ENCODE data around the gene PARD6G. TPM values are rescaled to one million over a fixed set of nuclear protein-coding genes. Genes with fewer than 3 reads are reported as not detected.

Gene PARD6G
- total RNA-seq, 4 donors from 2014 or later, result 24.3 to 37.8 (median 33.1) TPM

DNA sequence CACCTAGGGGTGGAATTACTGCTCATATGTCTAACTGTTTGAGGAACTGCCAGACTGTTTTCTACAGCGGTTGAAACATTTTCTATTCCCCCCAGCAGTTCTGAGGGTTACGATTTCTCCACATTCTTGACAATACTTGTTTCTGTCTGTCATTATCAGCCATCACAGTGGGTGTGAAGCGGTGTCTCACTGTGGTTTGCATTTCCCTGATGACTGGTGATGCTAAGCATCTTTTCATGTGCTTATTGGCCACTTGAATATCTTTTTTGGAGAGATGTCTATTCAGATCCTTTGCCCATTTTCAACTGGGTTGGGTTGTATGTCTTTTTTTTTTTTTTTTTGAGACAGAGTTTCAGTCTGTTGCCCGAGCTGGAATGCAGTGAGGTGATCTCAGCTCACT is 75.3 kb downstream of the PARD6G start:
- H3K4me3 ChIP-seq, result no peak overlapping the region
- peaks cover 0 to 10% (median 0%) of the 10 kb centered on the region in 3 donors for H3K36me3 ChIP-seq
- H3K27me3 ChIP-seq, result no peaks in the 10 kb centered on the region
- H3K27ac ChIP-seq, result no peak overlapping the region
- WGBS, 2 donors, result 76 to 79% methylated on average over 4 of the region's 4 CpGs
- H3K4me1 ChIP-seq, result peaks cover 0 to 35% (median 4%) of the 10 kb centered on the region in 3 donors
- intact Hi-C loops (cut with DNase I), result no loop called here
- no peaks in the 10 kb centered on the region for H3K9me3 ChIP-seq
- TF ChIP-seq, protein P1, sequence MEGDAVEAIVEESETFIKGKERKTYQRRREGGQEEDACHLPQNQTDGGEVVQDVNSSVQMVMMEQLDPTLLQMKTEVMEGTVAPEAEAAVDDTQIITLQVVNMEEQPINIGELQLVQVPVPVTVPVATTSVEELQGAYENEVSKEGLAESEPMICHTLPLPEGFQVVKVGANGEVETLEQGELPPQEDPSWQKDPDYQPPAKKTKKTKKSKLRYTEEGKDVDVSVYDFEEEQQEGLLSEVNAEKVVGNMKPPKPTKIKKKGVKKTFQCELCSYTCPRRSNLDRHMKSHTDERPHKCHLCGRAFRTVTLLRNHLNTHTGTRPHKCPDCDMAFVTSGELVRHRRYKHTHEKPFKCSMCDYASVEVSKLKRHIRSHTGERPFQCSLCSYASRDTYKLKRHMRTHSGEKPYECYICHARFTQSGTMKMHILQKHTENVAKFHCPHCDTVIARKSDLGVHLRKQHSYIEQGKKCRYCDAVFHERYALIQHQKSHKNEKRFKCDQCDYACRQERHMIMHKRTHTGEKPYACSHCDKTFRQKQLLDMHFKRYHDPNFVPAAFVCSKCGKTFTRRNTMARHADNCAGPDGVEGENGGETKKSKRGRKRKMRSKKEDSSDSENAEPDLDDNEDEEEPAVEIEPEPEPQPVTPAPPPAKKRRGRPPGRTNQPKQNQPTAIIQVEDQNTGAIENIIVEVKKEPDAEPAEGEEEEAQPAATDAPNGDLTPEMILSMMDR (IDR thresholded peaks at IDR 0.05), result no peak
- DNase-seq, result no peak

- Histone ChIP-seq H3K4me1 (peaks cover 0 to 27% (median 0%) of the 10 kb centered on the region in 3 donors), H3K9me3 (no peaks in the 10 kb centered on the region), H3K36me3 (peaks cover 0 to 10% (median 0%) of the 10 kb centered on the region in 3 donors), H3K27me3 (no peaks in the 10 kb centered on the region), H3K27ac (no peak overlapping the region), H3K4me3 (peak overlapping the region in 2 of 4 donors; percentile 22 to 40)
- intact Hi-C loops (cut with DNase I), result no loop called here
- DNase-seq, result no peak
- TF ChIP-seq, protein P1 (IDR thresholded peaks at IDR 0.05), result peak; percentile 38 to 92 (median 84)
- TF ChIP-seq POLR2A (IDR thresholded peaks at IDR 0.05), result no peak
- 23 to 31% methylated on average over 20 to 22 of the region's 23 CpGs for whole genome bisulfite sequencing, 2 donors
These were observed 76.1 kb downstream of the PARD6G start for GRCh38 chr18:80171054-80171872.

DNA sequence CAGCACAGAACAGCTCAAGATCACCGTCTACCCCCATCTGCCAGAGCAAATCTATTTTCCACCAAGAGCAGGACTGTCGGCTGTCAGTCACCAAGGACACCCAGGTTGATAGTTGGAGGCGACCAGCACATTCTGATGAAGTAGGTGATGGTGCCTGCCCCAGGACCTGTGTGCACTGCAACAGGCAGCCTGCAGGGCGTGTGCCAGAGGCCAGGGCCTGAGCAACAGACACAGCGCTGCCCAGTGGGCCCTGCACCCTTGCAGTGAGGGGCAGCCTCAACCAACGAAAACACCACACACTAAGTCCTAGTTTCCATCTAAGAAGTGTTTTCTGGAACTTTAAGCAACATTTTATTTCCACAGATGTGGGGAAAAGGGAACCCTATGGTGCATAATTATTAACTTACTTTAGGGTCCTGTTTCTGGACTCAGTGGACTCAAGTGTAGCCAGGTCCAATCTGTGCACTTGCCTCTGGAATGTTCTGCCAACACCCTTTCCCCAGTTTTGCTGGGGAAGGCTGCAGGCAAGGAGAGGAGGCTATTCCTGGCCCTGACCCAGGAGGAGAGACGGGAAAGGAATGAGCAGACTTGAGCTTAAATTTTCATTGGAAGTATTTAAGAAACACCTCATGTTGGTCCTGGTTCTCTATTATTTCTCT is 76.8 kb downstream of the PARD6G start:
- intact Hi-C loops (cut with DNase I), result no loop called here
- Histone ChIP-seq H3K27me3 (no peaks in the 10 kb centered on the region), H3K4me3 (no peak overlapping the region), H3K27ac (no peak overlapping the region), H3K9me3 (no peaks in the 10 kb centered on the region), H3K4me1 (peaks cover 0 to 20% (median 0%) of the 10 kb centered on the region in 3 donors), H3K36me3 (peaks cover 0 to 10% (median 0%) of the 10 kb centered on the region in 3 donors)
- WGBS, 2 donors, result 76 to 82% methylated on average over 6 to 7 of the region's 7 CpGs
- DNase-seq, result no peak
- TF ChIP-seq, protein P1 (IDR thresholded peaks at IDR 0.05), result no peak
- no peak for TF ChIP-seq POLR2A (IDR thresholded peaks at IDR 0.05)

GRCh38 chr18:80169607-80170006 is 77.7 kb downstream of the PARD6G start:
- peaks cover 0 to 11% (median 0%) of the 10 kb centered on the region in 3 donors for H3K4me1 ChIP-seq
- TF ChIP-seq, protein P1 (IDR thresholded peaks at IDR 0.05), result no peak
- no peak for TF ChIP-seq POLR2A (IDR thresholded peaks at IDR 0.05)

DNA sequence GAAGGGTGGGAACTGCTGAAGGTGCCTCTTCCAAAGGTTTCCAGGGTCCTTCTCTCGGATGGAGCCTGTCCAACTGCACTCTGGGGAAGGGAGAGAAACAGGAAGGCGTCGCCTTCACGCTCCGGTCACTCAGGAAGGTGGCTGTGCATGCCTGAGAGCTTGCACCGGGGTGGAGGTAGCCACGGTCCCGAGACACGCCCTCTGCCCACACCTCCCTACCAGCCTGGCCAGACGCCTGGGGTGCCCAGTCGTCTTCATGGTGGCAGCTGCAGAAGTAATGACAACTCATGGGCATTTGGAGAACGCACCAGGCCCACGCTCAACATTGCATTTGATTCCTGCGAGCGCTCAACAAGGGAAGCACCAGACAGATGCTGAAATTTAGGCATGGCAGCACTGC is 78.3 kb downstream of the PARD6G start:
- Histone ChIP-seq H3K36me3 (peaks cover 0 to 14% (median 0%) of the 10 kb centered on the region in 3 donors), H3K9me3 (peaks cover 0 to 10% (median 7%) of the 10 kb centered on the region in 3 donors), H3K27ac (no peak overlapping the region), H3K4me1 (peaks cover 0 to 11% (median 0%) of the 10 kb centered on the region in 3 donors), H3K27me3 (no peaks in the 10 kb centered on the region), H3K4me3 (no peak overlapping the region)
- DNase-seq, result no peak
- intact Hi-C loops (cut with DNase I), result no loop called here
- TF ChIP-seq POLR2A (IDR thresholded peaks at IDR 0.05), result no peak
- TF ChIP-seq, protein P1 (IDR thresholded peaks at IDR 0.05), result no peak
- 79 to 82% methylated on average over 10 to 13 of the region's 15 CpGs for WGBS, 2 donors

More at GRCh38 chr18:80169607-80170006, 77.7 kb downstream of the PARD6G start:
- H3K4me3 ChIP-seq, result no peak overlapping the region
- DNase-seq, result no peak
- intact Hi-C loops (cut with DNase I), result no loop called here
- H3K27me3 ChIP-seq, result no peaks in the 10 kb centered on the region
- H3K9me3 ChIP-seq, result peaks cover 0 to 6% (median 5%) of the 10 kb centered on the region in 3 donors
- 78 to 82% methylated on average over 15 to 17 of the region's 17 CpGs for WGBS, 2 donors
- no peak overlapping the region for H3K27ac ChIP-seq
- H3K36me3 ChIP-seq, result peaks cover 0 to 10% (median 0%) of the 10 kb centered on the region in 3 donors
